Measurements from ENCODE around the gene RASGRF2. TPM values are rescaled to one million over a fixed set of nuclear protein-coding genes. Genes with fewer than 3 reads are reported as not detected.

RASGRF2 gene
- total RNA-seq, 1 experiment from 2014 or later, result 9.1 TPM

- DNase-seq (ENCODE audit: low spot score), result no peak
- CTCF ChIA-PET, result no interaction called here
- no peaks in the 10 kb centered on the region for H3K9me3 ChIP-seq (ENCODE audit: low read depth, low read length, poor library complexity, severe bottlenecking)
- H3K4me1 ChIP-seq (ENCODE audit: insufficient read depth, low read length, poor library complexity, severe bottlenecking), result no peaks in the 10 kb centered on the region
- no peaks in the 10 kb centered on the region for H3K27me3 ChIP-seq (replicated peaks; ENCODE audit: insufficient read depth, low read depth, low read length, poor library complexity)
- no peak overlapping the region for H3K4me3 ChIP-seq (ENCODE audit: low read depth, low read length, poor library complexity, severe bottlenecking)
- TF ChIP-seq, protein P1, sequence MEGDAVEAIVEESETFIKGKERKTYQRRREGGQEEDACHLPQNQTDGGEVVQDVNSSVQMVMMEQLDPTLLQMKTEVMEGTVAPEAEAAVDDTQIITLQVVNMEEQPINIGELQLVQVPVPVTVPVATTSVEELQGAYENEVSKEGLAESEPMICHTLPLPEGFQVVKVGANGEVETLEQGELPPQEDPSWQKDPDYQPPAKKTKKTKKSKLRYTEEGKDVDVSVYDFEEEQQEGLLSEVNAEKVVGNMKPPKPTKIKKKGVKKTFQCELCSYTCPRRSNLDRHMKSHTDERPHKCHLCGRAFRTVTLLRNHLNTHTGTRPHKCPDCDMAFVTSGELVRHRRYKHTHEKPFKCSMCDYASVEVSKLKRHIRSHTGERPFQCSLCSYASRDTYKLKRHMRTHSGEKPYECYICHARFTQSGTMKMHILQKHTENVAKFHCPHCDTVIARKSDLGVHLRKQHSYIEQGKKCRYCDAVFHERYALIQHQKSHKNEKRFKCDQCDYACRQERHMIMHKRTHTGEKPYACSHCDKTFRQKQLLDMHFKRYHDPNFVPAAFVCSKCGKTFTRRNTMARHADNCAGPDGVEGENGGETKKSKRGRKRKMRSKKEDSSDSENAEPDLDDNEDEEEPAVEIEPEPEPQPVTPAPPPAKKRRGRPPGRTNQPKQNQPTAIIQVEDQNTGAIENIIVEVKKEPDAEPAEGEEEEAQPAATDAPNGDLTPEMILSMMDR (conservative IDR thresholded peaks at IDR 0.05; ENCODE audit: low read depth, low read length), result no peak
- no peak for TF ChIP-seq EZH2 (IDR thresholded peaks at IDR 0.05; ENCODE audit: borderline replicate concordance, low read depth, low read length, poor library complexity, severe bottlenecking)
- no TSS peak for BruUV-seq (replicated peaks)
- intact Hi-C loops (cut with micrococcal nuclease; ENCODE audit: unreplicated experiment), result no loop called here
- POLR2A ChIA-PET (ENCODE audit: low non-redundant PET), result no interaction called here
- no peaks in the 10 kb centered on the region for H3K36me3 ChIP-seq (ENCODE audit: insufficient read depth, low read length, poor library complexity, severe bottlenecking)
- no peak overlapping the region for H3K27ac ChIP-seq (ENCODE audit: low read depth, low read length, poor library complexity, severe bottlenecking)
Measured at GRCh38 chr5:81214848-81215247, 254.7 kb downstream of the RASGRF2 start.

DNA sequence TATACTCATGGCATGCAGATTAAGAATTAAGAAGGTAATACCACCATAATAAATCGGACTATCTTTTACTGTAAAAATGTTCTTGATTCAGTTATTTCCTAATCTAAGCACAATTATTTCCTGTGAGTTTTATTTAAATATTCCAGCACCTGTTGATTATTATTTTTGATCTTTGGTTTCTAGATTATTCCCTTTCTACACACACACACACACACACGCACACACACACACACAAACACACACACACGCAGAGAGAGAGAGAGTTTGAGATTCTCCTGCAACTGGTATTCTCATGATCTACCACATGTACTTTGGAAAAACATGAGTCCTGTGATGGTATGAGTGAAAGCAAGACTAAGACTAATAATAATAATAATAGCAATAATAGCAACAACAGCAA lies 256.0 kb downstream of the RASGRF2 start:
- POLR2A ChIA-PET (ENCODE audit: low non-redundant PET), result no interaction called here
- H3K36me3 ChIP-seq (ENCODE audit: insufficient read depth, low read length, poor library complexity, severe bottlenecking), result no peaks in the 10 kb centered on the region
- H3K27me3 ChIP-seq (replicated peaks; ENCODE audit: insufficient read depth, low read depth, low read length, poor library complexity), result no peaks in the 10 kb centered on the region
- H3K27ac ChIP-seq (ENCODE audit: low read depth, low read length, poor library complexity, severe bottlenecking), result no peak overlapping the region
- H3K9me3 ChIP-seq (ENCODE audit: low read depth, low read length, poor library complexity, severe bottlenecking), result no peaks in the 10 kb centered on the region
- intact Hi-C loops (cut with micrococcal nuclease; ENCODE audit: unreplicated experiment), result no loop called here
- no peak for DNase-seq (ENCODE audit: low spot score)
- BruUV-seq (replicated peaks), result no TSS peak
- CTCF ChIA-PET, result no interaction called here
- H3K4me1 ChIP-seq (ENCODE audit: insufficient read depth, low read length, poor library complexity, severe bottlenecking), result no peaks in the 10 kb centered on the region
- H3K4me3 ChIP-seq (ENCODE audit: low read depth, low read length, poor library complexity, severe bottlenecking), result no peak overlapping the region
- no peak for TF ChIP-seq EZH2 (IDR thresholded peaks at IDR 0.05; ENCODE audit: borderline replicate concordance, low read depth, low read length, poor library complexity, severe bottlenecking)
- TF ChIP-seq, protein P1 (conservative IDR thresholded peaks at IDR 0.05; ENCODE audit: low read depth, low read length), result no peak

- BruUV-seq (replicated peaks), result no TSS peak
- ChIA-PET CTCF (interaction anchor here (0.6 kb wide), 1 partner anchor 384 kb away, joined by 4 read pairs; no protein-coding TSS in a partner anchor), POLR2A (ENCODE audit: low non-redundant PET) (no interaction called here)
- no peak overlapping the region for H3K4me3 ChIP-seq (ENCODE audit: low read depth, low read length, poor library complexity, severe bottlenecking)
- H3K27me3 ChIP-seq (replicated peaks; ENCODE audit: insufficient read depth, low read depth, low read length, poor library complexity), result no peaks in the 10 kb centered on the region
- no peaks in the 10 kb centered on the region for H3K4me1 ChIP-seq (ENCODE audit: insufficient read depth, low read length, poor library complexity, severe bottlenecking)
- TF ChIP-seq, protein P1 (conservative IDR thresholded peaks at IDR 0.05; ENCODE audit: low read depth, low read length), result no peak
- no peak for TF ChIP-seq EZH2 (IDR thresholded peaks at IDR 0.05; ENCODE audit: borderline replicate concordance, low read depth, low read length, poor library complexity, severe bottlenecking)
- no peaks in the 10 kb centered on the region for H3K9me3 ChIP-seq (ENCODE audit: low read depth, low read length, poor library complexity, severe bottlenecking)
- DNase-seq (ENCODE audit: low spot score), result no peak
- H3K27ac ChIP-seq (ENCODE audit: low read depth, low read length, poor library complexity, severe bottlenecking), result no peak overlapping the region
- intact Hi-C loops (cut with micrococcal nuclease; ENCODE audit: unreplicated experiment), result no loop called here
- no peaks in the 10 kb centered on the region for H3K36me3 ChIP-seq (ENCODE audit: insufficient read depth, low read length, poor library complexity, severe bottlenecking)
Measured at GRCh38 chr5:81219389-81219788, 259.2 kb downstream of the RASGRF2 start.

Data from A673 (cell line).